ENCODE results near the gene HTR3D. TPM values are rescaled to one million over a fixed set of nuclear protein-coding genes. Genes with fewer than 3 reads are reported as not detected.

The HTR3D gene
- total and polyA plus RNA-seq, 2 experiments from 2014 or later: not detected

DNA sequence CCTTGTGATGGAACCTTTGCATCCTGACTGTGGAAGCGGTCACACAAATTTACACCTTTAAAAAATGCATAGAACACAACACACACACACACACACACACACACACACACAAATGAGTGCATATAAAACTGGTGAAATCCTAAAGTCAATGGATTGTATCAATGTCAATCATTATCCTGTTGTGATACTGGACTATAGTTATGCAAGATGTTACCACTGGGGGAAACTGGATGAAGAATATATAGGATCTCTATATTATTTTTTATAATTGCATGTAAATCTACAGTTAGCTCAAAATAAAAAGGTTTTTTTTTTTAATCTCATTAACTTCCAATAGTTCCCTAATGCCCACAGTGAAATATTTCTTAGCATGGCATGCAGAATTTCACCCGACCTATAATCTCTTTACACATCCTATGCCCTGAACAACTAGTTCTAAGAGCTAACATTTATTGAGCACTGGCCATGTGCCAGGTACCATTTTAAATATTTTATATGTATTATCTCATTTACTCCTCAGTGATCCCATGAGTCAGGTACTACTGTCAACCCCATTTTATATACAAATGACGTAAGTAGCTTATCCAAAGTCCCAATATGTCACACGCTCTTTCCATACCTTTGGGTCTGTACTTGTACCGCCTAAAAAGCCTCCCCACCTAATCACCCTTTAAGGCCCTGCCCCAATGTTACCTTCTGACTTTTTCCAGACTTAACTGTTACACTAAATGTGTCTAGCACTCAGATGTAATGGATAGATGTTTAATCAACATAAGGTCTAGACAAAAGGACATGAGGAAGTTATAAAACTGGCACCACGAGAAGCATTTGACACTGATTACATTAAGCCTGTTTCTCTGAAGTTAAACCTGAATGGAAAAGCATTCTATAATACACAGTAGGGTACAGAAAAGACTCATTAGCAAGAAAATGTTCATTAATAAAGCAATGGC lies 19.3 kb upstream of the HTR3D start:
- TF ChIP-seq, protein P1, sequence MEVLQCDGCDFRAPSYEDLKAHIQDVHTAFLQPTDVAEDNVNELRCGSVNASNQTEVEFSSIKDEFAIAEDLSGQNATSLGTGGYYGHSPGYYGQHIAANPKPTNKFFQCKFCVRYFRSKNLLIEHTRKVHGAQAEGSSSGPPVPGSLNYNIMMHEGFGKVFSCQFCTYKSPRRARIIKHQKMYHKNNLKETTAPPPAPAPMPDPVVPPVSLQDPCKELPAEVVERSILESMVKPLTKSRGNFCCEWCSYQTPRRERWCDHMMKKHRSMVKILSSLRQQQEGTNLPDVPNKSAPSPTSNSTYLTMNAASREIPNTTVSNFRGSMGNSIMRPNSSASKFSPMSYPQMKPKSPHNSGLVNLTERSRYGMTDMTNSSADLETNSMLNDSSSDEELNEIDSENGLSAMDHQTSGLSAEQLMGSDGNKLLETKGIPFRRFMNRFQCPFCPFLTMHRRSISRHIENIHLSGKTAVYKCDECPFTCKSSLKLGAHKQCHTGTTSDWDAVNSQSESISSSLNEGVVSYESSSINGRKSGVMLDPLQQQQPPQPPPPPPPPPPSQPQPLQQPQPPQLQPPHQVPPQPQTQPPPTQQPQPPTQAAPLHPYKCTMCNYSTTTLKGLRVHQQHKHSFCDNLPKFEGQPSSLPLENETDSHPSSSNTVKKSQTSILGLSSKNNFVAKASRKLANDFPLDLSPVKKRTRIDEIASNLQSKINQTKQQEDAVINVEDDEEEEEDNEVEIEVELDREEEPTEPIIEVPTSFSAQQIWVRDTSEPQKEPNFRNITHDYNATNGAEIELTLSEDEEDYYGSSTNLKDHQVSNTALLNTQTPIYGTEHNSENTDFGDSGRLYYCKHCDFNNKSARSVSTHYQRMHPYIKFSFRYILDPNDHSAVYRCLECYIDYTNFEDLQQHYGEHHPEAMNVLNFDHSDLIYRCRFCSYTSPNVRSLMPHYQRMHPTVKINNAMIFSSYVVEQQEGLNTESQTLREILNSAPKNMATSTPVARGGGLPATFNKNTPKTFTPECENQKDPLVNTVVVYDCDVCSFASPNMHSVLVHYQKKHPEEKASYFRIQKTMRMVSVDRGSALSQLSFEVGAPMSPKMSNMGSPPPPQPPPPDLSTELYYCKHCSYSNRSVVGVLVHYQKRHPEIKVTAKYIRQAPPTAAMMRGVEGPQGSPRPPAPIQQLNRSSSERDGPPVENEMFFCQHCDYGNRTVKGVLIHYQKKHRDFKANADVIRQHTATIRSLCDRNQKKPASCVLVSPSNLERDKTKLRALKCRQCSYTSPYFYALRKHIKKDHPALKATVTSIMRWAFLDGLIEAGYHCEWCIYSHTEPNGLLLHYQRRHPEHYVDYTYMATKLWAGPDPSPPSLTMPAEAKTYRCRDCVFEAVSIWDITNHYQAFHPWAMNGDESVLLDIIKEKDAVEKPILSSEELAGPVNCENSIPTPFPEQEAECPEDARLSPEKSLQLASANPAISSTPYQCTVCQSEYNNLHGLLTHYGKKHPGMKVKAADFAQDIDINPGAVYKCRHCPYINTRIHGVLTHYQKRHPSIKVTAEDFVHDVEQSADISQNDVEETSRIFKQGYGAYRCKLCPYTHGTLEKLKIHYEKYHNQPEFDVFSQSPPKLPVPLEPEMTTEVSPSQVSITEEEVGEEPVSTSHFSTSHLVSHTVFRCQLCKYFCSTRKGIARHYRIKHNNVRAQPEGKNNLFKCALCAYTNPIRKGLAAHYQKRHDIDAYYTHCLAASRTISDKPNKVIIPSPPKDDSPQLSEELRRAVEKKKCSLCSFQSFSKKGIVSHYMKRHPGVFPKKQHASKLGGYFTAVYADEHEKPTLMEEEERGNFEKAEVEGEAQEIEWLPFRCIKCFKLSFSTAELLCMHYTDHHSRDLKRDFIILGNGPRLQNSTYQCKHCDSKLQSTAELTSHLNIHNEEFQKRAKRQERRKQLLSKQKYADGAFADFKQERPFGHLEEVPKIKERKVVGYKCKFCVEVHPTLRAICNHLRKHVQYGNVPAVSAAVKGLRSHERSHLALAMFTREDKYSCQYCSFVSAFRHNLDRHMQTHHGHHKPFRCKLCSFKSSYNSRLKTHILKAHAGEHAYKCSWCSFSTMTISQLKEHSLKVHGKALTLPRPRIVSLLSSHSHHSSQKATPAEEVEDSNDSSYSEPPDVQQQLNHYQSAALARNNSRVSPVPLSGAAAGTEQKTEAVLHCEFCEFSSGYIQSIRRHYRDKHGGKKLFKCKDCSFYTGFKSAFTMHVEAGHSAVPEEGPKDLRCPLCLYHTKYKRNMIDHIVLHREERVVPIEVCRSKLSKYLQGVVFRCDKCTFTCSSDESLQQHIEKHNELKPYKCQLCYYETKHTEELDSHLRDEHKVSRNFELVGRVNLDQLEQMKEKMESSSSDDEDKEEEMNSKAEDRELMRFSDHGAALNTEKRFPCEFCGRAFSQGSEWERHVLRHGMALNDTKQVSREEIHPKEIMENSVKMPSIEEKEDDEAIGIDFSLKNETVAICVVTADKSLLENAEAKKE (CRISPR knock-in tag; IDR thresholded peaks at IDR 0.05): no peak
- TF ChIP-seq CREB1 (CRISPR knock-in tag; IDR thresholded peaks at IDR 0.05; ENCODE audit: low read depth): no peak
- TF ChIP-seq, protein P2, sequence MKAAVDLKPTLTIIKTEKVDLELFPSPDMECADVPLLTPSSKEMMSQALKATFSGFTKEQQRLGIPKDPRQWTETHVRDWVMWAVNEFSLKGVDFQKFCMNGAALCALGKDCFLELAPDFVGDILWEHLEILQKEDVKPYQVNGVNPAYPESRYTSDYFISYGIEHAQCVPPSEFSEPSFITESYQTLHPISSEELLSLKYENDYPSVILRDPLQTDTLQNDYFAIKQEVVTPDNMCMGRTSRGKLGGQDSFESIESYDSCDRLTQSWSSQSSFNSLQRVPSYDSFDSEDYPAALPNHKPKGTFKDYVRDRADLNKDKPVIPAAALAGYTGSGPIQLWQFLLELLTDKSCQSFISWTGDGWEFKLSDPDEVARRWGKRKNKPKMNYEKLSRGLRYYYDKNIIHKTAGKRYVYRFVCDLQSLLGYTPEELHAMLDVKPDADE (IDR thresholded peaks at IDR 0.05): no peak
- no peak for TF ChIP-seq CTCF (conservative IDR thresholded peaks at IDR 0.05; ENCODE audit: low read depth in 2 of 2)
- TF ChIP-seq STAT1 (IDR thresholded peaks at IDR 0.05; ENCODE audit: unreplicated experiment): no peak
- no peak for TF ChIP-seq NANOG (IDR thresholded peaks at IDR 0.05; ENCODE audit: borderline replicate concordance)
- no peak for TF ChIP-seq JUNB (IDR thresholded peaks at IDR 0.05; ENCODE audit: unreplicated experiment)
- TF ChIP-seq REST (IDR thresholded peaks at IDR 0.05; ENCODE audit: unreplicated experiment): no peak
- TF ChIP-seq EZH2 (IDR thresholded peaks at IDR 0.05; ENCODE audit: low read depth, unreplicated experiment): no peak
- TF ChIP-seq ZNF331 (CRISPR knock-in tag; IDR thresholded peaks at IDR 0.05; ENCODE audit: low read depth): no peak
- TF ChIP-seq POLR2AphosphoS5 (IDR thresholded peaks at IDR 0.05; ENCODE audit: low read depth): no peak
- no peak for TF ChIP-seq ZNF114 (CRISPR knock-in tag; IDR thresholded peaks at IDR 0.05)
- H3K27me3 Mint-ChIP-seq (ENCODE audit: insufficient read depth, low read depth, poor library complexity): peaks cover 3% of the 10 kb centered on the region
- H2AFZ ChIP-seq: no peak overlapping the region
- no peak for ATAC-seq
- no peak overlapping the region for H3K4me3 Mint-ChIP-seq
- H3K79me2 ChIP-seq (replicated peaks; ENCODE audit: insufficient read depth): peaks cover 41% of the 10 kb centered on the region
- peaks cover 38% of the 10 kb centered on the region for H3K36me3 Mint-ChIP-seq (ENCODE audit: low read depth)
- H3K4me1 ChIP-seq (ENCODE audit: insufficient read depth): peaks cover 11% of the 10 kb centered on the region
- H3K36me3 ChIP-seq (ENCODE audit: insufficient read depth): peaks cover 4% of the 10 kb centered on the region; the same call in 1 of the 2 replicates
- H3K9me2 ChIP-seq (ENCODE audit: insufficient read depth): no peaks in the 10 kb centered on the region
- H3K27me3 ChIP-seq (ENCODE audit: insufficient read depth): no peaks in the 10 kb centered on the region
- no peak overlapping the region for H3K4me2 ChIP-seq
- no peak for DNase-seq (ENCODE audit: low spot score)
- no peaks in the 10 kb centered on the region for H3F3A ChIP-seq (replicated peaks; ENCODE audit: low read depth)
- no peaks in the 10 kb centered on the region; the same call in 2 of the 3 replicates for H3K9me3 Mint-ChIP-seq
- H3K27ac ChIP-seq (ENCODE audit: low read depth): no peak overlapping the region
- no peak overlapping the region for H3K27ac Mint-ChIP-seq
- H3K4me1 Mint-ChIP-seq: peaks cover 18% of the 10 kb centered on the region
- peaks cover 9% of the 10 kb centered on the region; the same call in 1 of the 2 replicates for H4K20me1 ChIP-seq (replicated peaks; ENCODE audit: insufficient read depth)
- H3K4me3 ChIP-seq: no peak overlapping the region
